GF-D8 (cell line): Measurements from ENCODE around the gene RFX2.
"Not testable (repeated sequence)": the region's sequence is repeated elsewhere in the genome, so short reads cannot be mapped to it uniquely, and the experiment has no call there.

ENCODE experiments used
- DNase-seq: peaks from one replicate; lab custom pipeline; 2025; lab: John Stamatoyannopoulos, UW

RFX2 gene

DNA sequence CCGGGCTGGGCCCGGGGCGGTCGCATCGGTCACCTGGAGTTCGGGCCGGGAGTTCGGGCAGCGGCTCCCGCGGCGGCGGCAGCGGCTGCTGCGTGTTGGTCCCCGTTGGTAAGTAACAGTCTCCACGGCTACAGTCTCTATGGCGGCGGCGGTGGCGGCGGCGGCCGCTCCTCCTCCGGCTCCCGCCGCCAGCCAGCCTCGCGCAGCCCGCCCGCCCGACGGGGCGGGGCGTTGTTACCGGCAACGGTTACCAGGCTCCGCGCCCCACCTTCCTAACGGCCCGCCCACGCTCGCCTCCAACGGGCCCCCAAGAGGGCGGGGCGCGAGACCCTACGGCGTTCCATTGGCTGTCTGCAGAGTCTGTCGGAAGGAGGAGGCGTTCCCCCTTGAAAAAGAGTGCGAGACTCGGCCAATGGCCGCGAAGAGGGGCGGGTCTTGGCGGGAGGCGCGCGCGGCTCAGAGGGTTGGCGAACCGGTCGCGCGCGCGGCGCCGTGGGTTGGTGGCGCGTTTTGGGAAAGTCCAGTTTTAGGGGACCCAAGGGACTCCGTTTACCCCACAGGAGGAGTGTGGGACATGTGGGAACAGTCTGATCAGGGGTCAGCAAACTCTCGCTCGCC is at the start of gene RFX2:
Gene RFX2, minus strand, starts transcription at position 141 of the 618 bp plus-strand sequence. CDS start 63,004 bp downstream, outside the sequence.
- peak; percentile 96 for DNase-seq

DNA sequence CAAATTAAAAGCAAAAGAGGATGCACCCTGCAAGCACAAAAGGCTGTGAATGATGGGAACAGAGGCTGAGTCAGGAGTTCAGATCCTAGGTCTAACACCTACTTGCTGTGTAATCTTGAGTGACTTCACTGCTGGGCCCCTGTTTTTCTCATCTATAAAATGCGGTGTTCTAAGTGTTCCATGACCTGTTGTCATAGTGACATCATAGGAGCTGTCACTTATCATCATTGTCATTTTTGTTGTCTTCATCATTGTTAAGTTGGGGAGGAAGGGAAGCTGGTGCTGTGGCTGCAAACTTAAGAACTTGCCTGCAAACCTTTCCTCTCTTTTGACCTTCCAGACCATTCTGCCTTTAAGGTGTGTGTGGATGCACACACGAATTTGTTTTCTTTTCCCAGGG is 45.7 kb upstream of the RFX2 start:
- no peak for DNase-seq

DNA sequence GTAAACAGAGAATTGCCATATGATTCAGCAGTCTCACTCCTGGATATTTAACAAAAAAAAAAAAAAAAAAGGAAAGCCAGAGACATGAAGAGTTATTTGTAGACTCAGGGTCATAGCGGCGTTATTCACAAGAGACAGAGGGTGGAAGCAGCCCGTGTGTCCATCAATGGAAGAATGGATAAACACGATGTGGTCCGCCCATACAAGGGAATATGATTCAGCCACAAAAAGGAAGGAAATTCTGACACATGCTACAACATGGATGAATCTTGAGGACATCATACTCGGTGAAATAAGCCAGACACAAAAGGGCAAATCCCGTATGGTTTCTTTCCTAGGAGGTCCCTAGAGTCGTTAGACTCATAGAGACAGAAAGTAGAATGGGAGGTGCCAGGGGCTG is 40.0 kb upstream of the RFX2 start:
- no peak for DNase-seq

DNA sequence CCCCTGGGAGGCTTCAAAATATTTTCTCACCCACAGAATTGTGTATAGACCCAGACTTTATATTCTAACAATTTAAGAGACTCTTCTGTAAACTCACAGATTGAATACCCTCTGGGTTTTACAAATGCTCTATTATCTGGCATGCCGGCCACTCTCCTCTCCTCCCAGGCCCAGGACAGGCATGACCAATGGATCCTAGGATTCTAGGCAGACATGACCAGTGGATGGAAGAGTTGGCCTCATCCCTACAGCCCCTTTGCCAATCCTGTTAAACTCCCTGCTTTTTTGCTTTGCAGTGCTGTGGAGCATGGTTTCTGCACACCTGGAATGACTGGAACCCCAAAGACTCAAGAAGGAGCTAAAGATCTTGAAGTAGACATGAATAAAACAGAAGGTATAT is 30.9 kb upstream of the RFX2 start:
- no peak for DNase-seq

DNA sequence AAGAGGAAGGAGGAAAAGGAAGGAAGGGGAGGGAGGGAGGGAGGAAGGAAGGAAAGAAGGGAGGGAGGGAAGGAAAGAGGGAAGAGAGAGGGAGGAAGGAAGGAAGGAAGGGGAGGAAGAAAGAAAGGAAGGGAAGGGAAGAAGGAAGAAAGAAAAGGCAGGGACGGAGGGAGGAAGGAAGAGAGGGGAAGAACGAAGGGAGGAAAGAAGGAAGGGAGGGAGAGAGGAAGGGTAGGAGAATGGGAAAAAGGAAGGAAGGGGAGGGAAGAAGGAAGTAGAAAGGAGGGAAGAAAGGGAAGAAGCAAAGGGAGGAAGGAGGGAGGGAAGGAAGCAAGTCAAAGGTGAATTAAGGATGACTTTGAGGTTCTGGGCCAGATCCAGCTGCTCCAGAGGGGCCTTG is 28.2 kb upstream of the RFX2 start:
- no peak for DNase-seq

DNA sequence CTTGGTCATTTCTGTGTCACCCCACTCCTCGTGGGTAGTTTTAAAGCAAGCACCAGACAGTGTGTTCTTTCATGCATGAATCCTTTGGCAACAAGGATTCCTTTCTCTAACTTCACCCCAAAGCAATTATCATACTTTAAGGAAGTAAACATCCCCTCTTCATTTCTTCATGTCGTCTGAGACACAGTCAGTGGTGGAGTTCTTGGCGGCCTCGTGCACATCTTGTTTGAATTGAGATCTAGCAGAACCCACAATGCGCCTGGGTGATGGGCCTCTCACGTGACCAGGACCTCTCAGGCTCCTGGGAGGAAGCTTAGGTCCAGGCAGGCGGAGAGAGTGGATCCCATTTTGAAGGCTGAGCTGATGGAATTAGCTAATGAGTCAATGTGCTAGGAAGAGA is 27.8 kb upstream of the RFX2 start:
- DNase-seq = no peak

DNA sequence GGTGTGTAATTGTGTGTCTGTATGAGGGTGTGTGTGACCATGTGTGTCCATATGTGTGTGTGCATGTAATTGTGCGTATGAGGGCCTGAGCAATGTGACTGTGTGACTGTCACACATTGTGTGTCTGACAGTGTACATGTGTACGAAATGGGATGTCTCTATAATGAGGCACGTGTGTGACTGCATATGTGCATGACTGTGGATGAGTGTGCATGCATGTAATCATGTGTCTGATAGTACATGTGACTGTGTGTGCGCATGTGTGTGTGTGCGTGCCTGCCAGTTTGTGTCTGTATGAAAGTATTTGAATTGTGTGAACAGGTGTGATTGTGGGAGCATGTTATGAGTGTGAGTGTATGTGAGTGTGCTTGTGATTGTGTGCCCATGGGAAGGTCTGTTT is 22.9 kb upstream of the RFX2 start:
- no peak for DNase-seq

DNA sequence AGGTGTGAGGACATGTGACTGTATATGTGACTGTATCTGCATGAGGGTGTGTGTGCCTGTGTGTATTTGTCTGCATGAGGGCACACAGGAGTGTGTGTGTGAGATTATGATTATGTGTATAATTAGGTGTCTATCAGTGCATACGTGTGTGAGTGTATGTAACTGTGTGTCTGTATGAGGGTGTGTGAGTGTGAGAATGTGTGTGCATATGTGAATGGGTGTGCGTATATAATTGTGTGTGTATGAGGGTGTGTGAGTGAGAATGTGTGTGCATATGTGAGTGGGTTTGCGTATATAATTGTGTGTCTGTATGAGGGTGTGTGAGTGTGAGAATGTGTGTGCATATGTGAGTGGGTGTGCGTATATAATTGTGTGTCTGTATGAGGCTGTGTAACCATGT is 22.2 kb upstream of the RFX2 start:
- DNase-seq = no peak

DNA sequence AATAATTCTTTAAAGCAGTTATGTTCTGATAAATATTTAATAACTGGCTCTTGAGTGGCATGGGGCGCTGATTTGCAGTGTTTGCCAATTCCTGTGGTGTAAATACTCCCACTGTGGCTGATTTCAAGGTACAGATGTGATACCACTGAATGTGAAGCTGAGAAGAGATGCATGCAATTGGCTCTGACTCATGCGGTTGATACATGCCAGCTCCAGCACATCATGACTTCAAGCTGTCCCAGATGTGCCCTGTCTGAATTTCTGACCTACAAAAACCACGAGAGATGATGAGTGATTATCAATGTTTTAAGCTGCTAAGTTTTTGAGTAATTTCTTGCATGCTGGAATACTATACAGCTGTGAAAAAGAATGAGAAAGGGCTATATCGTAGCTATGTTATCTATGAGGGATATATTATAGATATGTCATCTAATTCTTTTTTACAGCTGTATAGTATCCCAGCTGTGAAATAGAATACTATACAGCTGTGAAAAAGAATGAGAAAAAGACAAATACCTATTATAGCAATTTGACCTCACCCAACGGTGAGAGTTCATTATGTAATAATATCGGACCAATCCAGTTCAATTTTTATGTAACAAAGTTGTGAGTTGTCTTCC is 17.5 kb upstream of the RFX2 start:
- no peak for DNase-seq

DNA sequence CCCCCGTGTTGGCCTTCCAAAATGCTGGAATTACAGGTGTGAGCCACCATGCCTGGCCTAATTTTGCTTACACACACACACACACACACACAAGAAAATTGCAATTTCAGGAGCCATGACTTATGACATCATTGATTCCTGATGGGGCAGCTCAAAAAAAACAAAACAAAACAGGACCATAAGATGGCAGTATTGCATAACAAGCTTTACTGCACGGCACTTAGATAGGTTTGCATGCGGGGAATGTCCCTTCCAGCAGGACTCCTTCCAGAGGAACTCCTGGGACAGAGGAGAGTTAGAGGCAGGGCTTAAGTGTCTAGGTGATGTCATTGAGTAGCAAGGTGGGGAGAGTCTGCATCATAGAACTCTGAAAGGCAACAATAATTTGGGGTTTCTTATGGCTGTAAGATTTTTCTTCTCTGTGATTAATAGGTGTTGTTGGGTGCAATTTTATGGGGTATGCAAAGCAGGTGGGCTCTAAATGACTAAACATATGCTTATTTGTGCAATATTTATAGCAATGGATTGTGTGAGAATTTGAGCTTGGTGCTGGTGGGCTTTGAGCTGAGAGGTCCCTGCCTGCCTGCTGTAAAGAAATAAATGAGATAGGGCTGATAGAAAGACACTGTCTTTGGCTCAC is 16.2 kb upstream of the RFX2 start:
- peak; percentile 55 for DNase-seq

DNA sequence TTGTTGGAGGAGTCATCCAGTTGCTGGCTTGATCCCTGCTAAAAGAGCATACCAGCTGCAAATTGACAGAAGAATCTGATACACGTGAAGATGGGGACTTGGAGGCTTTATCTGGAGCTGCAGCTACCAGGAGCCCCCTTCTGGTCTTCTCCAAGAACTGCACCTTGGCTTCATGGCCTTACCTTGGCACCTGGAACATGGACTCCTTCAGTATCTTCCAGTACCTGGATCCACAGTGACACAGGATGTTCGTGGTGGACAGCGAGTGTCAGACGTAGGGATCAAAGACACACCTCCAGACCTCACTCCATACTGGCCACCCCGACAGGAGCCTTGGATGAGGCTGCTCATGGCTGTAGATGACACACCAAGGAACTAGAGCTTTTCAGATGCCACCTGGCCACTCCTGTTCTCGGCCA is 15.3 kb upstream of the RFX2 start:
- DNase-seq = peak; percentile 25

DNA sequence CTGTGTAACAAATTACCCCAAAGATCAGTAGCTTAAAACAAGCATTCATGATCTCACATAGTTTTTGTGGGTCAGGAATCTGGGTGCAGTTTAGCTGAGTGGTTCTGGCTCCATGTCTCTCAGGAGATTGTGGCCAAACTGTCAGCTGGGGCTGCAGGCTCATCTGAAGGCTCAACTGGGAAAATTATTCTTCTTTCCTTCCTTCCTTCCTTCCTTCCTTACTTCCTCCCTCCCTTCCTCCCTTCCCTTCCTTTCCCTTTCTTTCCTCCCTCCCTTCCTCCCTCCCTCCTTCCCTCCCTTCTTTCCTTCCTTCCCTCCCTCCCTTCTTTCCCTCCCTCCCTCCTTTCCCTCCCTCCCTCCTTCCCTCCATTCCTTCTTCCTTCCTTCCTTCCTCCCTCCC is 8.7 kb upstream of the RFX2 start:
- DNase-seq = no peak

DNA sequence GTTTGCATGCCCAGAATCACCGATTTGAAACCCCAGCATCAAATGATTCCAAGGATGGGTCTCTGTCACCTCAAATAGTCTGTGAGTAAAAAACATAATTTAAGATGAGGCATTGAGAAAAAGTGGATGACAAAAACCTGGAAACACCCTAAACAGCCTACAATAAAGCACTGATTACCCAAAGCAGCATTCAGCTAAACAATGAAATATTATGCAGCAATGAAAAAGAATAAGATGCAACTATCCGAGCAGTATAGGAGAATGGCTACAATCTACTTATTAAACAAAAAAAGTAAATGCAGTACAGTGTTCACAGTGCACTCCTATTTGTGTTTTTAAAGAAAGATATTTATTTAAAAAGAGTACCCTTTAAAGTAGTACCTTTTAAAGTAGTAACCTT is 7.7 kb upstream of the RFX2 start:
- no peak for DNase-seq

DNA sequence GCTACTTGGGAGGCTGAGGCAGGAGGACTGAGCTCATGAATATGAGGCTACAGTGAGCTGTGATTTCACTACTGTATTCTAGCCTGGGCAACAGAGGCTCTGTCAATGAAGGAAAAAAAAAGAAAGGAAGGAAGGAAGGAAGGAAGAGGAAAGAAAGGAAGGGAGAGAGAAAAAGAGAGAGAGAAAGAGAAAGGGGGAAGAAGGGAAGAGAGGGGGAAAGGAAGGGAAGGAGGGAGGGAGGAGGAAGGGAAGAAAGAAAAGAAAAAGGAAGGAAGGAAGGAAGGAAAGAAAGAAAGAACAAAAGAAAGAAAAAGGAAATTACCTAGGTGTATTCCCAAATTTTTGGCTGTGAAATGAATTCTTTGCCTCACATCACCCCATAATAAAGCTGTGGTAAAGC is 7.2 kb upstream of the RFX2 start:
- no peak for DNase-seq

DNA sequence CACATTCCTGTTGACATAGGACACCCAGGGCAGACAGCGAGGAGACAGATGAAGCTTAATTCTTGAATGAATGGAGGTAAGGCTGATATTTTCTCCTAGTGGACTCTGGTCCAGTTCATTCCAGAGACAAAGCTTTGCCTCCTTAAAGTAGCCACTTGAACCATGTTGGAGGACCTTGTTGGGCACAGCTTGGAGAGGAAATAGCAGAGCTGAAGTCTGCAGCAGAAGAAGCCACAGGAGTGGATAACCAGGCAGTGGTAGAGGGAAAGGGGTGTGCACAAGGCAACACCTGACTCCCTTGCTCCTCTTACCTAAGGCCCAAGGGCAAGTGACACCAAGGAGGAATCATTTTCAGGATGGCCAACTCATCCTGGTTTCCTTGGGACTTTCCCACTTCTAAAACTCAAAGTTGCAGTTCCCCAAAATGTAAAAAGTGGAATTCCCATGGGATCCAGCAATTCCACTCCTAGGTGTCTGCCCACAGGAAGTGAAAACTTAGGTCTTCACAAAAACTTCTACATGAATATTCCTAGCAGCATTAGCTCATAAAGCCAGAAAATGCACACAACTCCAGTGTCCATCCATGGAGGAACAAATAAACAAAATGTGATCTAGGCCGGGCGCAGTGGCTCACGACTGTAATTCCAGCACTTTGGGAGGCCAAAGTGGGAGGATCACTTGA is 6.6 kb upstream of the RFX2 start:
- DNase-seq = no peak

DNA sequence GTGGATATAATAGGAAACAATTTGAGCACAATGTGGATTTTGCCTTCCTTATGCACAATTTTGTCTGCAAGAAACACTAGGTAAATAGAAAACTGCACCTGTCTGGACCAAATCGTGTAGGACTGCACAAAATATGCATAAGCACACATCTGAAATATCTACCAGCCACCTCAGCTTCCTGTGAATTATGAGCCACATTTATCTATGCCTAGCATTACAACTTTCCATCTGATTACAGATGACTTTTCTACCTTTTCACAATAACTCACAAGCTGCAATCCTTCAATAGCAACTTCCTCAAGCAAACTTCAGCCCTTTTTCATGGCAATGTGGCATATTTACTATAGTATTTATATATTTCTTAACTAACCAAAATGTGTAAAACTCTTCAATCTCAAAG is 5.7 kb upstream of the RFX2 start:
- DNase-seq = no peak

DNA sequence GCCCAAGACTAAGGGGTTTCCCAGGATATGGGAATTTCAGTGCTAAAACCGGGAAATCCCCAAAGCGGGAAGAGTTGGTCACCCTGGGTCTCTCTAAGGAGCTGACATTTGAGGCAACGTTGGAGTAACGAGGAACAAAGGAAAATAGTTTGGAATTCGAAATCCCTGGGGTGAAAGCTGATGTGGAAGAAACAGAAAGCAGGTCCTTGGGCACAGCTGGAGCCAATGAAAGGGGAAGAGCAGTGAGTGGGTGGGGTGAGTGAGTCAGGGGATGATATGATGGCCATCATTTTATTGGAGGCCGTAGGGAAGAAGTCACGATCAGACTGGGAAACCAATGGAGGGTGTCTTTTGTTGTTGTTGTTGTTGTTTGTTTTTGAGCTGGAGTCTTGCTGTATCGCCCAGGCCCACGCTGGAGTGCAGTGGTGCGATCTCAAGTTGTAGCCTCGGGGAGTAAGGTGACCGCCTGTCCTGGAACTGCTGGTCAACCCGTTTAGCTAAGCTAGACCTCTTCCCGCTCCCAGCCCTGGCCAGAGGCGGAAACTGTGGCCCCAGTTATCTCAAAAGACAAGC is 3.4 kb upstream of the RFX2 start:
- no peak for DNase-seq

DNA sequence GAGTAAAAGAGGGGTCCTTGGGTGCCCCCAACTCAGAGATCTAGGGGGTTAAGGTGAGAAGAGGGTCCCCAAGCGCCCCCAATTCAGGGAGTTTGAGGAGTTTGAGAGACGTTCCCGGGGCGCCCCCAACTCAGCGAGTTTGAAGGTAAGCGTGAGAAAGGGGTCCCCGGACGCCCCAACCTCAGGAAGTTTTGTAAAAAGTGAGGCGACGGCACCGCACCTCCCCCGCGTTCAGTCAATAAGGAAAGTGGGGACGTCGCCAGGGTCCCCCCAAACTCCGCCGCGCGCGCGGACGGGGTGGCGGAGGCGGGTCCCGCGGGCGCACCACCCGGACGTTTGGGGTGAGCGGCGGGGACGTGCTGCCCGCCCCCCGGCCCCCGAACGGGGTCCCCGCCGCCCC is 353 bp downstream of the RFX2 start:
- no peak for DNase-seq

DNA sequence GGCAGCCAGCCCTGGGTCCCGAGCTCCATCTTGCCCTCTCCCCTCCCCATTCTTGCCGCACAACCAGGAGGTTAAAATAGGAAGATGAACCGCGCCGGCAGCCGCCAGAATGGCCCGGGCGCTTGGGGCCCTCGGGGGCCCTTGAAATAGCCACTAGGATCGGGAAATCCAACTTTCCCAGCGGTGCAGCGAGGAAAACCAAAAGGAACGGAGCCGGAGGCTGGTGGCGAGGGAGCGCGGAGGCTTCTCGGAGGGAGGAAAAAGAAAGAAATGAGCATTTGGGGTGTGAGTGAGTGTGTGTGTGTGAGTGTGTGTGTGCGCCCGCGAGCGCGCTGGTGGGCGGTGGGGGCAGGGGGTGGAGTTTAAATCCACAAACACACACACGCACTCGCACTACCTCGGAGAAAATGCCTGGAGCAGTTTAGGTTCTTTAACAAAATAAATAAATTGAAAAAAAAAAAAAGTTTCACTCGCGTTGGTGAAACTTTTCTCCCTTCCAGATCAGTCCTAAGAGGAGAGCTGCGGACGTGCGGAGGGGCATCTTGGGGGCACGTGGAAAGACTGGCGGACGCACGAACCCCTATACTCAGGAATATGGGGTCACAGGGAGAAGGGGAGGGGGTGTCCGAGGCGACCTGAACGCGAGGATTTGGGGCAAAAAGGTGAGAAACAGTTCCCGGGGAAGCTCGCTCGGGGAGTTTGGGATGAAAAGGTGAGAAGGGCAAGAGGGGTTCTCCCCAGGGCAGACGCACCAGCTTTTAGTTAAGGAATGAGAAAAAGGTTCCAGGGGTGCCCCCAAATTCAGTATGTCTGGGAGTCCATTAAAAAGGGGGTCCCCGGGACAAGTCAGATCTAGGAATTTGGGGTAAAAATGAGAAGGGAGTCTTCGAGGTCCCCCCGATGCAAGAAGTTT is 1.3 kb downstream of the RFX2 start:
- DNase-seq = no peak

DNA sequence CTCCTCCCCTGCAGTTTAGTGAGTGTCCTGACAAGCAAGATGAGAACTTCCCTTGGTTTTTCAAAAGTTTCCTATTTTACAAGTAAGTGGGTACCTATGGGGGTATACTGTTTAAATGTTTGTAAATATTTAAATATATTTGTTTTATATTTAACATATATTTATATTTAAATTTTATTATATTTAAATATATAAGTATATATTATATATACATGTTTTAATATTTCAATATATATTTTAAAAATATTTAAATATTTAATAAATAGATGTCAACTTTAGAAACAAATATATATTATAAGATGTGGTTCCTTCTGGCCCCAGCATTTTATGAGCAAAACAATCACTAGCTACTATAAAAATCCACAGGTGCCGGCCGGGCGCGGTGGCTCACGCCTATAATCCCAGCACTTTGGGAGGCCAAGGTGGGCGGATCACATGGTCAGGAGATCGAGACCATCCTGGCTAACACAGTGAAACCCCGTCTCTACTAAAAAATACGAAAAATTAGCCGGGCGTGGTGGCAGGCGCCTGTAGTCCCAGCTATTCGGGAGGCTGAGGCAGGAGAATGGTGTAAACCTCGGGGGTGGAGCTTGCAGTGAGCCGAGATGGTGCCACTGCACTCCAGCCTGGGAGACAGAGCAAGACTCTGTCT is 3.5 kb downstream of the RFX2 start:
- not testable (repeated sequence) for DNase-seq

DNA sequence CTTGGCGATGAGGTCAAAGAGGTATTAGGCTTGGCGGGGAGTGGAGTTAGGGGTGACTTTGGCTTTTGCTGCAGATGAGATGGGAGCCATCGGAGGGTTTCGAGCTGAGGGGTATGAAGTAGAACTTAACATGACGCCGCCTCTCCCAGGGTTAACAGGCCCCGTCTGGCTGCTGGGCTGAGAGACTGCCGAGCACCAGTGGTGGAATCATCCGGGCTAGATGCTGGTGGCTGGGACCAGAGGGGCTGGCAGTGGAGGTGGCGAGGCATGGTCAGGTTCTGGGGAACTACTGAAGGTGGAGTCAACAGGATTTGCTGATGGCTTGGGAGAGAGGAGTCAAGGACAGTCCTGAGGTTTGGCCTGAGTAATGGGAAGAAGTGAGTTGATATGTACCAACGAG is 4.9 kb downstream of the RFX2 start:
- DNase-seq = no peak
